ENCODE data around the gene IER5L.
A peak's percentile ranks its signal among the peaks of the same experiment; 100 is the strongest.
"Not testable (repeated sequence)": the region's sequence is repeated elsewhere in the genome, so short reads cannot be mapped to it uniquely, and the experiment has no call there.

IER5L gene

GRCh38 chr9:129202613-129203555 is 24.8 kb upstream of the IER5L start:
- peak; percentile 97 for DNase-seq

- DNase-seq = no peak
Observed at GRCh38 chr9:129201866-129202265, 23.8 kb upstream of the IER5L start.

- no peak for DNase-seq
Observed at GRCh38 chr9:129201289-129201688, 23.2 kb upstream of the IER5L start.

- no peak for DNase-seq
Observed at GRCh38 chr9:129200255-129200654, 22.2 kb upstream of the IER5L start.

- DNase-seq = no peak
Observed at GRCh38 chr9:129199044-129199435, 21.0 kb upstream of the IER5L start.

DNA sequence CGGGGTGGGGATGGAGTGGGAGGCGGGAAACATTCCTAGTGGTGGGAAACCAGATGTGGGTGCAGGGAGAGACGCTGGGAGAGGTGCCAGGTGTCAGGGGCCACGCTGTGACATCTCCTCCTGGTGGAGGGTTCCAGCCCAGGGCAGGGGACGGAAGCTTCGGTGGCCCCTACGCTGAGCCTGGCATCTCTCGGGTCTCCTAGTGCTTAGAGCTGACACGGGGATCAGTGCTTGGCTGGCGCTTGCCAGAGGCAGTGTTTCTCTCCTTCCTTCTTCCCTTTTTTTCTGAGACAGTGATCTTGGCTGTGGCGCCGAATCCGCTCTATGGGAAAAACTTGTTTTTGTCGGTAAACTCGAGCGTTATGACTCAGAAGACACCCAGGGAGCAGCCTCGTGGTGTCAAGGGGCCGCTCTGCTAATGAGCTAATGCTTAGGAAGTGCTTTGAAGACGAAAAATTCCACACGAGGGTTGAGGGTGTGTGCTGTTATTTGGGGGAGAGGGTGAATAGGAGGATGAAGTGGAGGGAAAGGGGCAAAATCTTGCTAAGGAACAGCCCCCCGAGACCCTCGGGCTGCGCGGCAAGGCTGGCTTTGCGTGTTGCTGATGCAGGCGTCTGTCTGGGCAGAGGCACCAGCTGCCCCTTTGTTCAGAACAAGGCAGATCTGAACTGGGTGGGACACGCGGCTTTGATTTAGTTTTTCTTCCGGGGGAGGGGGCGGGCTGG is 20.4 kb upstream of the IER5L start:
- DNase-seq = no peak

DNA sequence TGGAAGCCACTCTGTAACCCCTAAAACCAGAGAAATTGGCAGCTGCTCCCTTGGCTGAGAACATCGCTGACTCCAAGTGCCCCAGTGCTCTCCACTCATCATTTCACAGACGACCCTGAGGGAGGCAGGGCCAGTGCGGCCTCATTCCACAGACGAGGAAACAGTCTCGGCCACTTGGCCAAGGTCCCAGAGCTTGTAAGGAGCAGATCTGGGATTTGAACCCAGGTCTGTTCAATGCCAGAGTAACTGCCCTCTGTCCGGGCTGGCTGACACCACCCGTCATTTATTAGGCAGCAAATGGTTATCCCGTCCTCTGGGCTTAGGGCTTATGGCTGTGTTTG is 19.9 kb upstream of the IER5L start:
- no peak for DNase-seq

DNA sequence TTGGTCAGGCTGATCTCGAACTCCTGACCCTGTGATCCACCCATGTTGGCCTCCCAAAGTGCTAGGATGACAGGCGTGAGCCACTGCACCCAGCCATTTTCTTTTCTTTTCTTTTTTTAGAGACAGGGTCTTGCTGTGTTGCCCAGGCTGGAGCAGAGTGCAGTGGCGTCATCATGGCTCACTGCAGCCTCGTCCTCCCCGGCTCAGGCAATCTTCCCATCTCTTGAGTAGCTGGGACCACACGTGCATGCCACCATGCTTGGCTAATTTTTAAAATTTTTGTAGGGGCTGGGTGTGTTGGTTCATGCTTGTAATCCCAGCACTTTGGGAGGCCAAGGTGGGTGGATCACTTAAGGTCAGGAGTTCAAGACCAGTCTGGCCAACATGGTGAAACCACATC is 19.0 kb upstream of the IER5L start:
- not testable (repeated sequence) for DNase-seq

- DNase-seq = no peak
Observed at GRCh38 chr9:129195606-129196005, 17.5 kb upstream of the IER5L start.

GRCh38 chr9:129194221-129194620 is 16.2 kb upstream of the IER5L start:
- DNase-seq = no peak

- DNase-seq = no peak
Observed at GRCh38 chr9:129193655-129194054, 15.6 kb upstream of the IER5L start.

GRCh38 chr9:129191234-129191633 is 13.2 kb upstream of the IER5L start:
- DNase-seq = no peak

DNA sequence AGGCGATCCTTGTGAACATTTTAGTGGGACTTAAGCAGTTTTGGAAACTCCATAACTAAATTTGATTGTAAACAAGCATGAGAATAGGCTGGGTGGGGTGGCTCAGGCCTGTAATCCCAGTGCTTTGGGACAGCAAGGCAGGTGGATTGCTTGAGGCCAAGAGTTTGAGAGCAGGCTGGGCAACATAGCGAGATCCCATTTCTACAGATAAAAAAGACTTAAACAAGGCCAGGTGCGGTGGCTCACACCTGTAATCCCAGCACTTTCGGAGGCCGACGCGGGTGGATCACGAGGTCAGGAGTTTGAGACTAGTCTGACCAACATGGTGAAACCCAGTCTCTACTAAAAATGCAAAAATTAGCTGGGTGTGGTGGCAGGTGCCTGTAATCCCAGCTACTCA is 11.9 kb upstream of the IER5L start:
- DNase-seq = not testable (repeated sequence)

DNA sequence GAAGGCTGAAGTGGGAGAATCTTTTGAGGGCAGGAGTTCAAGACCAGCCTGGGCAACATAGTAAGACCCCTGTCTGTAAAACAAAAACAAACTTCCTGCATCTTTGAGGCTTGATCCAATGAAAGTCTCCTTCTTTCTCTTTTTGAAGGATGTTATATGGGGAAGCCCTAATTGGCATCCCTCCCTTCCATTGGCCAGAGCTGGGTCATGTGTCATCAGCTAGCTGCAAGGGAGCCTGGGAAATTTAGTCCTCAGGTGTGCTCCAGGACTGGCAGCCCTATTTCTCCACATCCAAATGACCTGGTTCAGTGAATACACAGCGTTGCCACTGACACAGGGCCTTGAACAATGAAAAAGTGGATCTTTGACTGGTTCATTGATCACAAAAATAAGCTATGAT is 9.0 kb upstream of the IER5L start:
- no peak for DNase-seq

DNA sequence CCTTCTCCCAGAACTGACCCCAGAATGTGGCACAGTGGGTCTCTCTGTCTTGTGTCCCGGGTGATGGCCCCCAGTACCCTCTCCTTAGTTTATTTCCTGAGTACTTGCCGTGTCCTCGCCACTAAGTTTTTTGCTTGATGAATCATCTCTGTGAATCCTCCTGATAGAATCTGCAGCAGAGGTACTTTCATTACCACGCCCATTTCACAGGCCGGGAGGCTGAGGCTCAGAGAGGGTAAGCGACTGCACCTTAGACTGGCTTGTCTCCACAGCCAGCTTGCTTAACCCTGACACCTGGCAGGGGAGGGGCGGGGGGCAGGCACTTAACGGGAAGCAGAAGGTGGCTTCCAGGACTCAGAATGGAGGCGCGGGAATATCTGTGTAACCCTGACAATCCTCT is 7.9 kb upstream of the IER5L start:
- DNase-seq = no peak

DNA sequence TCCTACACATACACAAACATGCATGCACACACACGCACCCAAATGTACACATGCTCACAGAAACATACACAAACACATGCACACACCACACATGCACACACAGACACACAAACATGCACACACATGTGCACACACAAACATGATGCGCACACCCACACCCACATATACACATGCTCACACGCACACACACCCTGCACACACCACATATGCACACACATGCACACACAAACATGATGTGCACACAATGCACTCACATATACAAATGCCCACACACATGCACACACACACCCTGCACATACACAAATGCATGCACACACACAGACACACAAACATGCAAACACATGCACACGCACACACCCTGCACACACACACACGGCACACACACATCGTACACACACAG is 7.3 kb upstream of the IER5L start:
- no peak for DNase-seq

- DNase-seq = no peak
Observed at GRCh38 chr9:129184596-129185122, 6.6 kb upstream of the IER5L start.

GRCh38 chr9:129184219-129184524 is 6.1 kb upstream of the IER5L start:
- no peak for DNase-seq

DNA sequence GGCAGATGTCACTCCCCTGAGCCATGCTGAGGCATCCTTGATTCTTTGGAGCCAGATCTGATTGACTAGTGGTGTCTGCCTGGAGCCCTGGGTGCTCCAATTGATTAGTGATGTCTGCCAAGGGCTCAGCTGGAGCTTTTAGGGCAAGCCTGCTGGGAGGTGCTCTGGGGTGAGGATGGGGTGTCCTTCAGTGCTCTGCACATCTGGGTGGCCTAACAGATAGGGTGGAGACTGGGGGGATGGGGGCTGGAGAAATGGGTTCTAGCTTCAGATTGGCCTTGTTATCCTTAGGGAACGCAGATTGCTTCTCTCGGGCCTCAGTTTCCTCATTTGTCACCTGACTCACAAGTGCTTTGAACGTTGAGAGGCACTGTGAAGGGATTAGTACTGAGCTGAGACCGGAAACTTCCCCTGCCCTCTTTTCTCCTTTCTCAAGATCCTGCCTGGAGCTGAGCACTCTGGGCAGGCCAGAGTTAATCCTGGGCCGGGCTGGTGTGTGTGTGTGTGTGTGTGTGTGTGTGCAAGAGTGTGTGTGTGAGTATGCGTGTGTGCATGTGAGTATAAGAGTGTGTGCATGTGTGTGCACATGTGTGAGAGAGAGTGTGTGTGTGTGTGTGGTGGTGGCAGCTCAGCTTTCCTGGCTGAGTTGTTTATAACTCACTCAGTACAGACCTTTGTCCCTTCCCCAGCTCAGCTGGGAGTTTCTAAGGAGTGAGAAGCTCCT is 5.6 kb upstream of the IER5L start:
- no peak for DNase-seq

GRCh38 chr9:129182625-129183494 is 4.8 kb upstream of the IER5L start:
- no peak for DNase-seq

- DNase-seq = no peak
Observed at GRCh38 chr9:129182122-129182521, 4.1 kb upstream of the IER5L start.

GRCh38 chr9:129181246-129181645 is 3.2 kb upstream of the IER5L start:
- DNase-seq = no peak
